HepG2 (cell line): Measurements from ENCODE around the gene ILRUN. TPM values are rescaled to one million over a fixed set of nuclear protein-coding genes. Genes with fewer than 3 reads are reported as not detected.

Source experiments
- ARNT2 ChIP-seq: sonication (generic); formaldehyde crosslinking; IDR thresholded peaks from 2 replicates; pipeline ENCODE4 v1.8.0; 2022; ENCODE audit warnings: mild to moderate bottlenecking, low read depth, missing genetic modification reagents, moderate library complexity
- BHLHE40 ChIP-seq: IDR thresholded peaks from 2 replicates; pipeline ENCODE4 v1.6.1; 2011; ENCODE audit warnings: low read length, improper control_type of control experiment
- ELK4 ChIP-seq: sonication (generic); formaldehyde crosslinking; IDR thresholded peaks from 2 replicates; pipeline ENCODE4 v1.9.0; 2021; ENCODE audit warnings: missing genetic modification reagents, borderline replicate concordance
- FOSL1 ChIP-seq: sonication (generic); formaldehyde crosslinking; IDR thresholded peaks from 2 replicates; pipeline ENCODE4 v1.9.0; 2021; ENCODE audit warnings: missing genetic modification reagents, borderline replicate concordance
- FOXJ3 ChIP-seq: sonication (generic); formaldehyde crosslinking; IDR thresholded peaks from 2 replicates; pipeline ENCODE4 v1.4.0; 2020; ENCODE audit warnings: missing genetic modification reagents, mild to moderate bottlenecking, borderline replicate concordance
- KLF6 ChIP-seq: IDR thresholded peaks from 2 replicates; pipeline ENCODE4 v1.8.0; 2016; ENCODE audit warnings: missing biosample characterization, missing genetic modification reagents
- MAF1 ChIP-seq: sonication (generic); formaldehyde crosslinking; IDR thresholded peaks from 2 replicates; pipeline ENCODE4 v1.5.0; 2020; ENCODE audit warnings: missing genetic modification reagents, borderline replicate concordance
- NFE2 ChIP-seq: sonication (generic); formaldehyde crosslinking; IDR thresholded peaks from 2 replicates; pipeline ENCODE4 v1.4.0; 2020; ENCODE audit warnings: missing genetic modification reagents
- NFIC ChIP-seq: IDR thresholded peaks from 2 replicates; pipeline ENCODE4 v1.6.1; 2012; ENCODE audit warnings: mild to moderate bottlenecking, low read length, inconsistent platforms
- PPARG ChIP-seq: conservative IDR thresholded peaks from 2 replicates; pipeline ENCODE4 v1.6.1; 2016; ENCODE audit warnings: missing biosample characterization, missing genetic modification reagents
- REL ChIP-seq: sonication (generic); formaldehyde crosslinking; conservative IDR thresholded peaks from 2 replicates; pipeline ENCODE4 v1.8.0; 2022; ENCODE audit warnings: mild to moderate bottlenecking, missing genetic modification reagents, moderate library complexity
- SAP130 ChIP-seq: IDR thresholded peaks from 2 replicates; pipeline ENCODE4 v1.6.1; 2016; ENCODE audit warnings: low read depth
- SMYD3 ChIP-seq: sonication (generic); formaldehyde crosslinking; IDR thresholded peaks from 2 replicates; pipeline ENCODE4 v1.8.1; 2023; ENCODE audit warnings: mild to moderate bottlenecking, missing genetic modification reagents
- THAP11 ChIP-seq: IDR thresholded peaks from 2 replicates; pipeline ENCODE4 v1.6.1; 2016; ENCODE audit warnings: missing biosample characterization, missing genetic modification reagents
- YY1 ChIP-seq: IDR thresholded peaks from 2 replicates; pipeline ENCODE4 v1.6.1; 2011; ENCODE audit warnings: low read length, low read depth, moderate library complexity, mild to moderate bottlenecking; ENCODE audit not compliant: insufficient read depth, insufficient replicate concordance
- ZBTB39 ChIP-seq: sonication (generic); formaldehyde crosslinking; IDR thresholded peaks from 2 replicates; pipeline ENCODE4 v1.5.0; 2020; ENCODE audit warnings: missing genetic modification reagents
- ZFX ChIP-seq: sonication (generic); formaldehyde crosslinking; IDR thresholded peaks from 2 replicates; pipeline ENCODE4 v1.4.0; 2020; ENCODE audit warnings: mild to moderate bottlenecking, low read depth, missing genetic modification reagents, moderate library complexity
- ZNF251 ChIP-seq: sonication (generic); formaldehyde crosslinking; IDR thresholded peaks from 2 replicates; pipeline ENCODE4 v1.9.0; 2021; ENCODE audit warnings: mild to moderate bottlenecking, missing genetic modification reagents
- ZNF383 ChIP-seq: sonication (generic); formaldehyde crosslinking; IDR thresholded peaks from 2 replicates; pipeline ENCODE4 v1.4.0; 2020; ENCODE audit warnings: missing genetic modification reagents, mild to moderate bottlenecking, borderline replicate concordance
- ZNF512 ChIP-seq: sonication (generic); formaldehyde crosslinking; IDR thresholded peaks from 2 replicates; pipeline ENCODE4 v1.4.0; 2020; ENCODE audit warnings: mild to moderate bottlenecking, missing genetic modification reagents
- ZNF609 ChIP-seq: sonication (generic); formaldehyde crosslinking; IDR thresholded peaks from 2 replicates; pipeline ENCODE4 v1.4.0; 2020; ENCODE audit warnings: mild to moderate bottlenecking, missing genetic modification reagents, borderline replicate concordance
- polyA plus RNA-seq, 8 experiments: library from polyadenylated mRNA; depleted of rRNA in 3 of 8; stranded (reverse) in 7 of 8; unstranded in 1 of 8; fragments of >200 nt; fragmentation: Illumina TruSeq in 4 of 8; extraction: Trizol in 4 of 8; gene quantifications; 2 replicates each; pipeline versions ENCODE4 v1.2.1 to v1.2.3, GENCODE V29; 2011 to 2016; ENCODE audit warnings: low read depth in 4 of 8, missing spikeins in 1 of 8, mixed read lengths in 1 of 8; ENCODE audit not compliant: insufficient read depth in 1 of 8
- total RNA-seq, 5 experiments: library from RNA; depleted of rRNA; stranded (reverse); fragments of >200 nt; fragmentation: Illumina TruSeq; extraction: Trizol; gene quantifications; 2 replicates each; pipeline ENCODE4 v1.2.3, GENCODE V29; 2016; ENCODE audit warnings: low read depth in 1 of 5

Gene ILRUN
- total and polyA plus RNA-seq, 2 of the 13 experiments (the other 11 are each of a cell fraction or from before 2014, with no cell fraction given): 45.5 to 66.6 TPM

GRCh38 chr6:34667481-34668238 lies 28.9 kb downstream of the ILRUN start (continued):
- TF ChIP-seq ZNF512 (no peak), ZFX (no peak), ARNT2 (CRISPR knock-in tag) (no peak), FOSL1 (no peak), SMYD3 (no peak), ZNF251 (CRISPR knock-in tag) (no peak), BHLHE40 (no peak), YY1 (no peak), ZBTB39 (CRISPR knock-in tag) (no peak), FOXJ3 (CRISPR knock-in tag) (0 out of 2 replicates have a peak, but pooled peaks have one; percentile 34), PPARG (peak; percentile 24; the same call in 1 of the 2 replicates), ZNF609 (CRISPR knock-in tag) (no peak), SAP130 (CRISPR knock-in tag) (peak; percentile 69), MAF1 (CRISPR knock-in tag) (no peak), THAP11 (CRISPR knock-in tag) (no peak), NFIC (0 out of 2 replicates have a peak, but pooled peaks have one; percentile 47), ELK4 (CRISPR knock-in tag) (no peak), REL (CRISPR knock-in tag) (no peak), ZNF383 (CRISPR knock-in tag) (no peak), NFE2 (CRISPR knock-in tag) (no peak), KLF6 (no peak)
